Measurements from ENCODE around the gene LY9.
"Not testable (repeated sequence)": the region's sequence is repeated elsewhere in the genome, so short reads cannot be mapped to it uniquely, and the experiment has no call there.

LY9 gene

GRCh38 chr1:160781914-160782689 lies 13.9 kb upstream of the LY9 start:
- no peak for TF ChIP-seq CTCF (conservative IDR thresholded peaks at IDR 0.05)
- peak overlapping the region; percentile 18; the same call in 1 of the 2 replicates for H3K27ac ChIP-seq

GRCh38 chr1:160782988-160783765 lies 12.8 kb upstream of the LY9 start:
- not testable (repeated sequence) for H3K27ac ChIP-seq

DNA sequence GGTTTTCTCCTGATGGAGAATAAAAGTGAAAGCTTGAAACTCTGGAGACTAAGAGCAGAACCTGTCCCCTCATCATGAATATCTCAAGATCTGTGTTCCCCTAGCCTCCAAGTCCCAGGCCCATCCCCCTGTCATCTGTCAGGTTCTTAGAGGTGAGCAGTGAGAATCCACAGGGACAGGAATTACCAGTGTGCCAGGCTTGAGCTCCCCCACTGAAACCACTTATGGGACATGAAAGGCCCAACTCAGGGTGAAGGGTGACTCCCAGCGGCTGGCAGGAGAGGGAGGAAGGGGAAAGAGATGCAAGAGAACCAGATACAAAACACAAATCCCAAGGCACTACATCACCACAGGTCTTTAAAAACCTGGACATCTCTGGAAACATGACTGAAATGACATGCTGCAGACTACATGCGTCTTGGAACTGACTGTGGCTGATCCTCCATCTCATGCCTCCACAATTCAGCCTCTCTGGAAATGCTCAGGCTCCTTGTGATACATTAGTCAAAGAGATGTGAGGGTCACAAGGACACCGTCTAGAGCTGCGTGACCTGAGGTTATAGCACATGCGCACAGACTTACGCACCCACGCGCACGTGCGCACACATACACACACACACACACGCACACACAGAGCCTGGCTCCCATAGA lies 6.8 kb upstream of the LY9 start:
- no peak for TF ChIP-seq CTCF (conservative IDR thresholded peaks at IDR 0.05)
- no peak overlapping the region for H3K27ac ChIP-seq

DNA sequence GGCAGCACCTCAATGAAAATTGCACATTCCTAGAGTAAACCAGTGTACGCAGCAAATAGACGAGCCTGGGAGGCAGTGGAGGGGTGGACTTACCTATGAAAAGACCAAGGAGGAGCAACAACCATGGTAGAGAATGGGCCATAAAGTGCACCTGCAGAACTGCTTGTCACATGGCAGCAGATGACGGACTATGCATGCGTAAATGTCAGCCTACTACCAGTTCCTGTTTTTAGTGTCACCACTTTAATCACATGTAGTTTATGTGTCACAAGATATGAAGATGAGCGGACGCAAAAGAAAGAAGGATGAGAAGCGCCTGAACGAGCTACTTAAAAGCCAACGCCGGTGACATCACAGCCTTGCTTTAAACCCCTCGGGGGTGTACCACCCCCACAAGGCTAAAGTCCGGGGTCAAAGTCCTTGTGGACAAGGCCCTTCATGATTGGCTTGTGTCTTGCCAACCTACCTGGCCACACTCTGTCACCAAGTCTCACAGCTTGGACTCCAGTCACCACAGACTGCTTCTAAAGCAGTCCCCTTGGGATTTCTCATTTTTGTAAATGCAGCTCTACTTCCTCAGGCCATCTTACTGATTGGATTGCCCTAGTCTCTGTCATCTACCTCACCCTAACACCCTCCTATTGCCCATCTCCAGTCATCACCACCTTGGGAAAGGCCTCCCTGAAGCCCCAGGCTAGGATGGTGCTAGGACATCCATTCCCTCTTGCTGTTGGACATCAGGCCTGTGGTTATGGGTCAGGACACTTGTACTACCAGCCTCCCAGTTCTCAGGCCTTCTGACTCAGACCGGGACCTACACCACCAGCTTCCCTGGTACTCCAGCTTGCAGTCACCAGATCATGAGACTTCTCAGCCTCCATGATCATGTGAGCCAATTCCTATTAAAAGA lies 6.0 kb upstream of the LY9 start:
- no peak for TF ChIP-seq CTCF (conservative IDR thresholded peaks at IDR 0.05)
- no peak overlapping the region for H3K27ac ChIP-seq

GRCh38 chr1:160794376-160794775 lies 1.6 kb upstream of the LY9 start:
- TF ChIP-seq CTCF (conservative IDR thresholded peaks at IDR 0.05) = no peak

DNA sequence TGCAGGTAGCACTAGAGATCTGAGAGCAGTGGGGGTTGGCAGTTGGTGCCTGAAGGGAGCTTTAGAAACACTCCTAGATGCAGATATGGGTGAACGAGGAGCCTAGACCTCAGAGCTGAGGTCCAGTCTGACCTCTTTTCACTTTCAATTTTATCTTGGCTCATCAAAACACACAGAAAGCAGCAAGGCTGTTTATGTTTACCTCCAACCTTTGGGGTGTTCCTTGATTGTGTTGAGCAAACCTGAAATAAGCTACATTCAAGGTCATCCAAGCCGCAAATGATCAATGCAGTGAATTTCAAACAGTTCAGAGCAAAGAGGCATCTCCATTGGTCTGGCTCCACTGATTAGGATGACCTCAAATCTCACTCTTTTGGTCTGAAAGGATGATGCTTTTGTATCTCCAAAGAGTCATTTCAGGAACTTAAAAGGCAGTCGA lies 1.3 kb downstream of the LY9 start:
- no peak overlapping the region for H3K27ac ChIP-seq
- TF ChIP-seq CTCF (conservative IDR thresholded peaks at IDR 0.05) = no peak

More at GRCh38 chr1:160794376-160794775, 1.6 kb upstream of the LY9 start:
- H3K27ac ChIP-seq = no peak overlapping the region

DNA sequence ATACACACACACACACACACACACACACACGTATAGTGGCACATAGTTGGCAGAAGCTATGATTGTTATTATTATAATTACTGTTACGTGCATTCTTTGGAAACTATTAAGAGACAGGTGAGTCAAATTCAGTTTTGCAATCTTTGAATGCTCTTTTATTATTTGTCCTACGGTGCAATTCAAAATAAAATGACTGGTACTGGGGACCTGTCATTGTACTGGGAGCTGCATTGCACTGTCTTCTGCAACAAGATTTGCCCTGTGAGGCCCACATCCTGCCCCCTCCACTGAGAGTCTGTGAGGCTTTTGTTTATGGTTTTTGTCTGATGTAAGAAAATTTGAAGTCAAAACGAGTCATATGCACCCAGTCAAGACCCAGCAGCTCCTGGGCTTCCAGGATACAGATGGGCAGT lies 1.9 kb downstream of the LY9 start:
- TF ChIP-seq CTCF (conservative IDR thresholded peaks at IDR 0.05) = no peak
- H3K27ac ChIP-seq = no peak overlapping the region

Data from VCaP (cell line).